CD1c-positive myeloid dendritic cell (primary cell): ENCODE results near the gene TAS2R1.

Experiments used
- DNase-seq: peaks from one replicate; pipeline ENCODE4 v3.0.0-alpha.2; 2016; ENCODE audit errors: extremely low spot score

The TAS2R1 gene

GRCh38 chr5:9588254-9588653, 41.9 kb downstream of the TAS2R1 start:
- DNase-seq: no peak

GRCh38 chr5:9587135-9587534, 43.0 kb downstream of the TAS2R1 start:
- no peak for DNase-seq

GRCh38 chr5:9582406-9582805, 47.7 kb downstream of the TAS2R1 start:
- DNase-seq: no peak
